GM10847 (cell line): ENCODE measurements around the gene ZDBF2.

Experiments
- POLR2A ChIP-seq: IDR thresholded peaks from 2 replicates; pipeline ENCODE4 v1.6.1; 2011; ENCODE audit not compliant: insufficient read length; ENCODE audit errors: extremely low read depth

The ZDBF2 gene

DNA sequence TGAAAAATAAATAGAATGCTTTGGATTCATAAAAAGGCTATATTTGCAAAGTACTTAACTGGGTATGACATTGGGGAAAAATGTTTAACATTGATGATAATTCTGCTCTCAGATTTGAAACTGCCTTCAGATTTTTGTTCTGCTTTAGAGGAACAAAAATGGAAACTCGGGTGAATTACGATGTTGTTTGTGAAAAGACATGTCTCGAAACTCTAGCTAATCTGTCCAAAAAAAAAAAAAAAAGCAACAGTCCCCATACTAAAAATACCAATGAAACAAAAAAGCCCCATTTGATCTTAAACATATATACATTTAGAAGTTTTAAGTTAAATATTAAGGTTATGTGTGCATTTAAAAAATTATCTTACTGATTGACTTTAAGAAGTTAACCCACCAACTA is 3.0 kb downstream of the ZDBF2 start:
- TF ChIP-seq POLR2A = no peak

DNA sequence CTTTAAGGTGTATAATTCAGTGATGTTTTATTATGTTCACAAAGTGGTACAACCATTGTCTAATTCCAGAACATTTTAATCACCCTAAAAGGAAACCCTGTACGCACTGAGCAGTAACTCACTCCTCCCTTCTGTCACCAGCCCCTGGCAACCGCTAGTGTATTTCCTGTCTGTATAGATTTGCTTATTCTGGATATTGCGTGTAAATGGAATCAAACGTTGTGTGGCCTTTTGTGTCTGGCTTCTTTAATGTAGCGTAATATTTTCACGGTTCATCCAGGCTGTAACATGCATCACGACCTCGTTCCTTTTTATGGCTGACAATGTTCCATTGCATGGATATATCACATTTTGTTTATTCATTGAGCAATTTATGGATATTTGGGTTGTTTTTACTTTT is 8.3 kb downstream of the ZDBF2 start:
- no peak for TF ChIP-seq POLR2A

DNA sequence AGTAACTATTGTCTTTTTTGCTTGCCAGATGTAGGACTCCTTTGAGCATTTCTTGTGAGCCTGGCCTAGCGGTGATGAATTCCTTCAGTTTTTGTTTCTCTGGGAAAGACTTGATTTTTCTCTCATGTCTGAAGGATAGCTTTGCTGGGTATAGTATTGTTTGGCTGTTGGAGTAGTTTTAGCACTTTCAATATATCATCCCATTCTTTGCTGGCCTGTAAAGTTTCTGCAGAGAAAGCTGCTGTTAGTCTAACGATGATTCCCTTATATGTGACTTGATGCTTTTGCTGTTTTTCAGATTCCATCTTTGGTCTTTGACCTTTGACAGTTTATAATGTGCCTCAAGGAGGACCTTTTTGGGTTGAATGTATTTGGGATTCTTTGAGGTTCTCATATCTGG is 12.7 kb downstream of the ZDBF2 start:
- no peak for TF ChIP-seq POLR2A

DNA sequence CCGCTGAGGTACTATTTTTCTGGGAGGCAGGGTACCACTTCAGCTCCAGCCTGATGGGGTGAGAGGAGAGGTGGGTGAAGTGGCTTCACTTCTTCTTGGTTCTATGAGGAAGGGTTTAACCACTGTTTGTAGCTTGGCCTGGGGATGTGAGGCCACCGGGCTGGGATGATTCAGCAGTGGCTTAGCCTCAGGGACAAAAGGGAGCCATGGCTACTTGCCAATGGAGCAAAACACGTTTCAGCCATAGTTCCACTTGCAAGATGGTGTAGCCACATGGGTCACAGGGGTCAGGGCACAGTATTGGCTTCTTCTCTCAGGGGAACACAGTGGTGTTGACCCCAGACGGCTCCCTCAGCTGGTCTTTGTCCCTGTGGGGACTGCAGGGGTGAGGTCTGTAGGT is 14.9 kb downstream of the ZDBF2 start:
- TF ChIP-seq POLR2A = no peak

DNA sequence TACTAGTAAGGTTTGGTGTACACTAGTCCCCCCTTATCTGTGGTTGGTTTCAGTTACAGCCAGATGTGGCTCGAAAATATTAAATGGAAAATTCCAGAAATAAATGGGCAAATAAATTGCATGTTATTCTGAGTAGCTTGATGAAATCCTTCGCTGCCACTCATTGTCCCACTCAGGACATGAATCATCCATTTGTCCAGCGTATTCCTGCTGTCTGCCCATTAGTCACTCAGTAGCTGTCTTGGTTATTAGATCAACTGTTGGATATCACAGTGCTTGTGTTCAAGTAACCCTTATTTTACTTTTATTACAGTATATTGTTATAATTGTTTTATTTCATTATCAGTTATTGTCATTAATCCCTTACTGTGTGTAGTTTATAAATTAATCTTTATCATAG is 21.7 kb downstream of the ZDBF2 start:
- no peak for TF ChIP-seq POLR2A

DNA sequence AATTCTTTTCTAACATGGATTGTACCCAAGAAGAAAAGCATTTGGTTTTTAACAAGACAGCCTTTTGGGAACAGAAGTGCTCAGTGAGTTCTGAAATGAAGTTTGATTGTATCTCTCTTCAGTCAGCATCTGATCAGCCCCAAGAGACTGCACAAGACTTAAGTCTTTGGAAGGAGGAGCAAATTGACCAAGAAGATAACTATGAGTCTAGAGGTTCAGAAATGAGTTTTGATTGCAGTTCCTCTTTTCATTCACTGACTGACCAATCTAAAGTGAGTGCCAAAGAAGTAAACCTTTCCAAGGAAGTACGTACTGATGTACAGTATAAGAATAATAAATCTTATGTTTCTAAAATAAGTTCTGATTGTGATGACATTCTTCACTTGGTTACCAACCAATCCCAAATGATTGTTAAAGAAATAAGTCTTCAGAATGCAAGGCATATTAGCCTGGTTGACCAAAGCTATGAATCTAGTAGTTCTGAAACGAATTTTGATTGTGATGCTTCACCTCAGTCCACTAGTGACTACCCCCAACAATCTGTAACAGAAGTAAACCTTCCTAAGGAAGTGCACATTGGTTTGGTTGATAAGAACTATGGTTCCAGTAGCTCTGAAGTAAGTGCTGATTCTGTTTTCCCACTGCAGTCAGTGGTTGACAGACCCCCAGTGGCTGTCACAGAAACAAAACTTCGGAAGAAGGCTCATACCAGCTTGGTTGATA is 31.2 kb downstream of the ZDBF2 start:
- TF ChIP-seq POLR2A = no peak

DNA sequence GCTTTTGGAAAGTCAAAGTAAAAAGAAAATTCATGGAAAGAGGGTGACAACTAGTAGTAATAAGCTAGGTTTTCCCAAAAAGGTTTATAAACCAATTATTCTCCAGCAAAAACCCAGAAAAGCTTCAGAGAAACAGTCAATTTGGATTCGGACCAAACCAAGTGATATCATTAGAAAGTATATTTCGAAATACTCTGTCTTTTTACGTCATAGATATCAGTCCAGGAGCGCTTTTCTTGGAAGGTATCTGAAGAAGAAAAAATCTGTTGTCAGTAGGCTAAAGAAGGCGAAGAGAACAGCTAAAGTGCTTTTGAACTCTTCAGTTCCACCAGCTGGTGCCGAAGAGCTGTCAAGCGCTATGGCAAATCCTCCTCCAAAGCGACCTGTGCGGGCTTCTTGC is 36.6 kb downstream of the ZDBF2 start:
- no peak for TF ChIP-seq POLR2A

DNA sequence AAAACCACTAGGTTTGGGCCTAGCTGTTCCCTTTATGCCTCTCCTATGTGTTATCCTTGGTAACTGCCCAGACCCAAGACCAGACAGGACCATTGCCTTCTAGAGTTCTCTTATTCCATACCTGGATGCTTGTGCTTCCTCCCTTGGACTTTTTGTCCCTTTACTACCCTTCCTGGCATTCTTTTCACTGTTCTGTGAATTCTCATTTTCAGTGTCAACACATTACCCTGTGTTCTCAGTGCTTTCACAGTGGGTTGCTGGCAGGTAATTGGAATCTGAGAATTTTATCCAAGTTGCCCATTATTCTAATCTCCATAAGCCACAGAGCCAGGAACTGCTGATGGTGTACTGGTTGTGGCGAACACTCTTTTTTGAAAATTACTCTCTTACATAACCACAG is 41.7 kb downstream of the ZDBF2 start:
- TF ChIP-seq POLR2A = no peak

DNA sequence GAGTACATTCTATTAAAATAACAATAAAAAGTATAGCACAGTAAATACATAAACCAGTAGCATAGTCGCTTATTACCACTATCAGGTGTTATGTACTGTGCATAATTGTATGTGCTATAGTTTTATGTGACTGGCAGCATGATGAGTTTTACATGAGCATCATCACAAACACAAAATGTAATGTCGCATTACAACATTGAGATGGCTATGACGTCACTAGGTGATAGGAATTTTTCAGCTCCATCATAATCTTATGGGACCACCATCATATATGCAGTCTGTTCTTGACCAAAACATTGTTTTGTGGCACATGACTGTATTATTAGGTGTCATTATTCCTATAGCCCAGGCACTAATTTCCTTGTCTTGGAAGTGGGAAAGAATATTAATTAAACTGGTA is 48.6 kb downstream of the ZDBF2 start:
- no peak for TF ChIP-seq POLR2A

DNA sequence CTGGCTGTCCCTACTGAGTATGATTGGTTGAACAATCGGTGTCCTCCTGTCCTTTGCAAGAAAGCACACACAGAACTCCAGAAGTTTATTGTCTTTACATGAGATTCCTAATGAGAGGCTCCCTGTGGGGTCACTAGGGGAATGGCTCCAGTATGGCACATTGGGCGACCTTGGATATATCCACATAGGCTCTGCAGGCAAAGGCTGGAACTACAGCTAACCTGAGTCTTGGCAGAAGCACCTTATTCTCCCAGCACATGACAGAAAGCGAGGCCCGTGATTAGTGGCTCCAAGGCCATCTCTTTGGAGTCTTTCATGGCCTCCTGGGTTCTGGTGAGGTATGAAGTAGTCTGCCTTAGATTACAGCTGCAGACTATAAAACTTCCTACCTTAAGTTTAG is 49.0 kb downstream of the ZDBF2 start:
- no peak for TF ChIP-seq POLR2A

DNA sequence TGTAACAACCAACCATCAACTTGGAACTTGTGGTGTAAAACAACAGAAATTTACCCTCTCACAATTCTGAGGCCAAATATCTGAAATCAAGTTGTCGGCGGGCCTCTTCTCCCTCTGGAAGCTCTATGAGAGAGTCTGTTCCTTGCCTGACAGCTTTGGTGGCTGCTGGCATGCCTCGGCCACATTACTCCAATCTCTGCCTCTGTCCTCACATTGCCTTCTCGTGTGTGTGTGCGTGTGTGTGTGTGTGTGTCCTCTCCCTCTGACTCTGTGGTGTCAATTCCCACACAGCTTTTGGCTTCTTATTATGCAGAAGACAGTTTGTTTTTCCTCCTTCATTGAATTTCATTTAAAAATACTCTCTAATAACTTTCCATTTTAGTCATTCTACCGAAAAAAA is 50.4 kb downstream of the ZDBF2 start:
- TF ChIP-seq POLR2A = no peak

DNA sequence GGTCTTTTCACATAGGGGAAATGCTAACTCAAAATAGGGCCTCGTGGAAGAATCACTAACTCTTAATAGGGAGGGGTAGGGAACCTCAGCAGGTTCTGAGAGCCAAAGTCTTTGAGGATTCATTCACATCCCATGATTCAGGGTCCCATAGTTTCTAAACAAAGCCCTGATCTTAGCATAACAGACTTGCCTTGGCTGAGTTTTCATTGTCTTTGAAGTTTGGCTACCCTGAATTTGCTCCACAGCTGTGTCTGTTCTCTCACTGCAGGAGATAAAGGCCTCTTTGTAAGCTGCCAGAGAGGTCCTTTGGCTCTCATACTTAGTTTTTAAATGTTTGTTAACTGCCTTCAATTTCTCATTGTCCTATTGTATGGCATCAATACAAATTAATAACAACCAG is 54.5 kb downstream of the ZDBF2 start:
- TF ChIP-seq POLR2A = no peak

DNA sequence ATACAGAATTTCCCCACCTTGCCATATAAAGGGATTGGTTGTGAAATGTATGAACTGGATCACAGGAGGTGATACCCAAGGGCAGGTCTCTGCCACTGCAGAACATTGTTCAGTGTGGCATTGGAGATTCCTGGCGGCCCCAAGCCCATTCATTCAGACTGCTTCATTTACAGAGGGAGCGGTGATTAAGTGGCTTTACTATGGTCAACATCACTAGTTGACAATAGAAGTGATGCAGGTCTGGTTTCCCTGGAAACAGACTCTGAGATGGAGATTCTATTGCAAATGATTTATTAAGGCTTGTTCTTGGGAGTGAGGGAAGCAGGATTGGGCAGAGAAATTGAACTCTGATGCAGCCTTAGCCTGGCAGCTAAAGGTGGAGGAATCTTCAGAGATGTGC is 62.4 kb downstream of the ZDBF2 start:
- no peak for TF ChIP-seq POLR2A

DNA sequence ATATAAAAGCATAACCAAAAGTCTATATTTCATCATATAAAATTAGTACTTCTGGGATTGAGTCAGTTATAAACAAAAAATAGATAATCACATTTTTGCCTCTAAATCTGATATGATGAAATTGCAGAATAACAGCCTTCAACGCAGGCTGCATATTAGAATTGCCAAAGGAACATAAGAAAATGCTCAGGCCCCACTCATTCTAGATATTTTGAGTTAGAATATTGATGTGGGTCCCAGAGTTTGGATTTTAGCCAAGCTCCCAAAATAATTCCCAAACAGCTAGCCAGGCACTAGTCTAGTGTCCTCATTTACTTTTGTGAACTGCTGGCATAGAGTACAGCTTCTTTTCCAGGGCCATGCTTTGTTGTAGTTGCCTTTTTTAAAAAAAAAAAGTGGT is 63.5 kb downstream of the ZDBF2 start:
- TF ChIP-seq POLR2A = no peak

DNA sequence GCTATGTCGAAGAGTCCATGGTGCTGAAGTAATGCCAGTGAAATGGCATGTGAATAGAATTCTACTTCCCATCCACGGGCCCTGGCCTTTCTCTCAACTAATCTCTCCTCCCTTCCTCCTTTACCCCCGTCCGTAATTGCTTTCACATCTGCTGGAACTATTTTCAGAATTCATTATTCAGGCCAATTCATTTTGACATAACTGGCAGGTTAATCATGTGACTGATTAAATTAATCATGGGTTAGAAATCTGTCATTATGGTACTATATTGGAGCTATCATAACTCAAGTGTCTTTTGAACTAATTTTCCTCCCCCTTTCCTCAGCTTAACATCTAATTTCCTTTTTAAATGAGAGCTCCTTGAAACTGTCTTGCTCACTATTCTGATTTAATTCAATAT is 66.9 kb downstream of the ZDBF2 start:
- TF ChIP-seq POLR2A = no peak

DNA sequence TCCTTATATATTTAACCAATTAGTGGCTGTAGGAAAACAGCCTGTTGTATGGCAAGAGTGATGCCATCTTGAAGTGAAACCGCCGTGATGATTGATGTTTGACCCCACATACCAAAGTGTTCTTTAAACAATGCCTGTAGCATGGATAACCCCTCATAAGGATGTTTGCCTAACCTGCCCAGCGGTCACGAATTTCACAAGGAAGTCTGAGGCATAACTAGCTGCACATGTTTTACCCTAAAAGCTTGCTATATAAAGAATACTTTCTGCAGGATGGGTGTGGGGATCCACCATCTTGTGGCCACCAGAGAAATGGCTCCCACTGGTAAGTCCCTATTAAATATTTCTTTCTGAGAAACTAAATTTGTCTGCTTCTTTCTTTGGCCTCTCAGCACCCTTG is 68.7 kb downstream of the ZDBF2 start:
- no peak for TF ChIP-seq POLR2A

DNA sequence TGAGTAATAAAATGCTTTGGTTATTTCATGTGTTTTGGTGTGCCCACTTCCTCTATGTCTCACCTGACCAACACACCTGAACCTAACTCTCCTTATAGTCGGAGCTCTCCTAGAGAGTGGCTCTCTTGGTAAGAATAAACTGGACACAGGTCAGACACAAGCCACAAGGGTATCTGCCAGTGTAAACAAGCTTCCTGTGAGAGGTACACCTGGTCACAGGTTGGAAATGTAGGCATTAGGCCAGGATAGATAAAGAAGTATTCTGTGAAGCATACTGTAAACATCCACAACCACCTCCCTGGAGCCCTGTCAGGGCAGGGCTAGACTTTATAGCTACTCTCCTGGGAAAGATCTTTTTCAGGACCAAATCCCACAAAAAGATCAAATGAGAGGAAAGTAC is 69.4 kb downstream of the ZDBF2 start:
- no peak for TF ChIP-seq POLR2A
